OCI-LY7 (cell line): ENCODE results near the gene FCAR.
"Not testable (repeated sequence)": the region's sequence is repeated elsewhere in the genome, so short reads cannot be mapped to it uniquely, and the experiment has no call there.

Experiments
- EZH2phosphoT487 ChIP-seq: fragments of 200-600 bp; sonication (generic); IDR thresholded peaks from 2 replicates; pipeline ENCODE4 v1.6.1; 2018; ENCODE audit warnings: low read depth, borderline replicate concordance, mild to moderate bottlenecking, mixed run types, antibody characterized with exemption, low read length, moderate library complexity, mixed read lengths
- TF ChIP-seq, protein P1 (sequence below): fragments of 200-600 bp; sonication (generic); conservative IDR thresholded peaks from 2 replicates; pipeline ENCODE4 v1.5.1; 2014; ENCODE audit warnings: mild to moderate bottlenecking, antibody characterized with exemption, low read length, moderate library complexity, mixed read lengths

DNA sequence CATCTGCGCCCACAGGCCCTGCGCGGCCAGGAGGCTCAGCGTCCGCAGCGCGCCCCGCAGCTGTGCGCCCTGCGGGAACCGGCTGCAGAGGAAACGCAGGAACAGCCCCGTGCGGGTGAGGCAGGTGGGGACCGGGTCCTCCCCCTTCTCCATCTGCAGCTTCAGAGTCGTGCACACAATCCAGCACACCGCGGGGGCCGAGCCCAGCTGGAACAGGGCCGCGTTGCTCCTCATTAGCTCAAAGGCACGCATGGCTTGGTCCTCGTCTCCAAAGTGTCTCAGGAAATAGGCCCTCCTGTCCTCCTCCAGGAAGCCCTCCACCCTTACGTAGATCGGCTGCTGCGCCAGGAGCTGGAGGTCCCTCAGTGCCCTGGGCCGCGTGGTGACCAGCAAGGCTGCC lies 65.5 kb downstream of the FCAR start:
- TF ChIP-seq, protein P1, sequence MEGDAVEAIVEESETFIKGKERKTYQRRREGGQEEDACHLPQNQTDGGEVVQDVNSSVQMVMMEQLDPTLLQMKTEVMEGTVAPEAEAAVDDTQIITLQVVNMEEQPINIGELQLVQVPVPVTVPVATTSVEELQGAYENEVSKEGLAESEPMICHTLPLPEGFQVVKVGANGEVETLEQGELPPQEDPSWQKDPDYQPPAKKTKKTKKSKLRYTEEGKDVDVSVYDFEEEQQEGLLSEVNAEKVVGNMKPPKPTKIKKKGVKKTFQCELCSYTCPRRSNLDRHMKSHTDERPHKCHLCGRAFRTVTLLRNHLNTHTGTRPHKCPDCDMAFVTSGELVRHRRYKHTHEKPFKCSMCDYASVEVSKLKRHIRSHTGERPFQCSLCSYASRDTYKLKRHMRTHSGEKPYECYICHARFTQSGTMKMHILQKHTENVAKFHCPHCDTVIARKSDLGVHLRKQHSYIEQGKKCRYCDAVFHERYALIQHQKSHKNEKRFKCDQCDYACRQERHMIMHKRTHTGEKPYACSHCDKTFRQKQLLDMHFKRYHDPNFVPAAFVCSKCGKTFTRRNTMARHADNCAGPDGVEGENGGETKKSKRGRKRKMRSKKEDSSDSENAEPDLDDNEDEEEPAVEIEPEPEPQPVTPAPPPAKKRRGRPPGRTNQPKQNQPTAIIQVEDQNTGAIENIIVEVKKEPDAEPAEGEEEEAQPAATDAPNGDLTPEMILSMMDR: not testable (repeated sequence)
- not testable (repeated sequence) for TF ChIP-seq EZH2phosphoT487
